Suprapubic skin (tissue), 3 donors: ENCODE data around the gene C11orf91.

Experiments used
- CTCF ChIP-seq, 2 donors: fragments of 200-600 bp in 1 of 2; fragments of 450-650 bp in 1 of 2; sonication (generic) in 1 of 2; IDR thresholded peaks; one replicate each; pipeline ENCODE4 v1.5.1; 2016 to 2019; ENCODE audit warnings: antibody characterized with exemption in 2 of 2, mild to moderate bottlenecking in 1 of 2, moderate library complexity in 1 of 2
- EP300 ChIP-seq: sonication (generic); formaldehyde crosslinking; IDR thresholded peaks from one replicate; pipeline ENCODE4 v1.6.1; 2017; ENCODE audit warnings: antibody characterized with exemption
- POLR2A ChIP-seq, 2 donors: fragments of 450-650 bp; IDR thresholded peaks; one replicate each; pipeline ENCODE4 v1.6.1; 2017; ENCODE audit warnings: antibody characterized with exemption in 2 of 2, mild to moderate bottlenecking in 2 of 2, moderate library complexity in 2 of 2

- TF ChIP-seq EP300 = no peak
- no peak for TF ChIP-seq POLR2A (IDR thresholded peaks at IDR 0.05)
- TF ChIP-seq CTCF (IDR thresholded peaks at IDR 0.05) = no peak
These were observed 19.0 kb upstream of the C11orf91 start for GRCh38 chr11:33719587-33719986.
